ENCODE data around the gene PPP1R14C. TPM values are rescaled to one million over a fixed set of nuclear protein-coding genes. Genes with fewer than 3 reads are reported as not detected.

Gene PPP1R14C
- total and polyA plus RNA-seq, 2 of the 13 experiments (the other 11 are each of a cell fraction or from before 2014, with no cell fraction given) = not detected

GRCh38 chr6:150149146-150149545 lies 6.3 kb downstream of the PPP1R14C start:
- H3K79me2 ChIP-seq (ENCODE audit: insufficient read depth, low read length) = no peaks in the 10 kb centered on the region
- CTCF ChIA-PET (ENCODE audit: low intra/inter-chr PET ratio, low total read pairs) = no interaction called here

More at GRCh38 chr6:150149146-150149545, 6.3 kb downstream of the PPP1R14C start:
- no peak overlapping the region for H2AFZ ChIP-seq (ENCODE audit: low read length)
- intact Hi-C loops (cut with micrococcal nuclease; ENCODE audit: unreplicated experiment) = no loop called here
- POLR2A ChIA-PET = no interaction called here
- H3K4me2 ChIP-seq (ENCODE audit: low read depth, low read length) = no peak overlapping the region
- no TSS peak for BruUV-seq (replicated peaks)
- DNase-seq (ENCODE audit: low spot score) (no peak), FAIRE-seq (no peak), ATAC-seq (no peak)
- H3K4me3 ChIP-seq (replicated peaks in 1 of 3; ENCODE audit: insufficient read depth in 1 of 3, low read depth in 2 of 3, low read length in 3 of 3) = no peak overlapping the region
- H3K27me3 ChIP-seq (ENCODE audit: control insufficient read depth in 1 of 2, insufficient read depth in 2 of 2, low read length in 2 of 2) = peaks cover 2 to 61% of the 10 kb centered on the region in 2 experiments; a peak in 3 of 5 replicates
- no peak overlapping the region for H3K9ac ChIP-seq (ENCODE audit: insufficient read depth, low read depth, low read length)
- no peaks in the 10 kb centered on the region for H3K36me3 ChIP-seq (replicated peaks in 1 of 2; ENCODE audit: control insufficient read depth in 1 of 2, insufficient read depth in 2 of 2, low read length in 2 of 2)
- TF ChIP-seq ZNF790 (CRISPR knock-in tag; IDR thresholded peaks at IDR 0.05; ENCODE audit: borderline replicate concordance) = no peak
- TF ChIP-seq ZNF652 (CRISPR knock-in tag; IDR thresholded peaks at IDR 0.05; ENCODE audit: borderline replicate concordance, low read depth) = no peak
- TF ChIP-seq TBP (CRISPR knock-in tag; IDR thresholded peaks at IDR 0.05) = no peak
- no peak for TF ChIP-seq MTF1 (CRISPR knock-in tag; IDR thresholded peaks at IDR 0.05)
- no peak for TF ChIP-seq ZNF44 (CRISPR knock-in tag; IDR thresholded peaks at IDR 0.05)
- no peak for TF ChIP-seq ZNF773 (CRISPR knock-in tag; IDR thresholded peaks at IDR 0.05; ENCODE audit: borderline replicate concordance)
- no peak for TF ChIP-seq SYNCRIP (IDR thresholded peaks at IDR 0.05; ENCODE audit: insufficient read depth, low read depth, low read length)
- TF ChIP-seq ZC3H4 (CRISPR knock-in tag; IDR thresholded peaks at IDR 0.05; ENCODE audit: borderline replicate concordance) = no peak
- TF ChIP-seq MBD4 (IDR thresholded peaks at IDR 0.05; ENCODE audit: borderline replicate concordance, low read length) = no peak
- TF ChIP-seq ARID5B (CRISPR knock-in tag; IDR thresholded peaks at IDR 0.05) = no peak
- TF ChIP-seq KLF16 (CRISPR knock-in tag; IDR thresholded peaks at IDR 0.05) = no peak
- TF ChIP-seq FOXK2 (IDR thresholded peaks at IDR 0.05) = no peak
- TF ChIP-seq CC2D1A (CRISPR knock-in tag; IDR thresholded peaks at IDR 0.05) = no peak
- TF ChIP-seq CBX2 (IDR thresholded peaks at IDR 0.05; ENCODE audit: low read depth, low read length) = no peak
- TF ChIP-seq CBX2 (CRISPR knock-in tag; IDR thresholded peaks at IDR 0.05; ENCODE audit: low read depth) = no peak
- TF ChIP-seq SIX4 (CRISPR knock-in tag; IDR thresholded peaks at IDR 0.05) = no peak
- no peak for TF ChIP-seq ZNF335 (CRISPR knock-in tag; IDR thresholded peaks at IDR 0.05)
- no peak for TF ChIP-seq MTA1 (CRISPR knock-in tag; IDR thresholded peaks at IDR 0.05; ENCODE audit: borderline replicate concordance)
- no peak for TF ChIP-seq HIVEP1 (CRISPR knock-in tag; IDR thresholded peaks at IDR 0.05)
- no peak for TF ChIP-seq U2AF1 (optimal IDR thresholded peaks at IDR 0.05; ENCODE audit: low read depth, low read length)
- no peak for TF ChIP-seq THYN1 (CRISPR knock-in tag; IDR thresholded peaks at IDR 0.05; ENCODE audit: borderline replicate concordance, low read depth)
- H3K9me3 ChIP-seq (ENCODE audit: low read length) = no peaks in the 10 kb centered on the region
- no peaks in the 10 kb centered on the region for H3K4me1 ChIP-seq (ENCODE audit: insufficient read depth, low read length)
- in situ Hi-C loops (cut with HindIII; ENCODE audit: extremely low pct_ligation_motif_present, low pct_unique_long_range_greater_than_20kb) = no loop called here
- H4K20me1 ChIP-seq (ENCODE audit: insufficient read depth, low read length) = no peaks in the 10 kb centered on the region
- 26% methylated on average over 6 of the region's 6 CpGs for WGBS (ENCODE audit: low lambda C conversion rate)
- H3K27ac ChIP-seq (ENCODE audit: extremely low read length, insufficient read depth, low read length) = no peak overlapping the region

Measured in HepG2 (cell line).